PC-9 (cell line): ENCODE data around the gene RPA3. TPM values are rescaled to one million over a fixed set of nuclear protein-coding genes. Genes with fewer than 3 reads are reported as not detected.

Experiments
- BruUV-seq: library from RNA; stranded (reverse); fragments of 400-500 nt; replicated peaks from 2 replicates; lab custom pipeline; 2021; lab: Mats Ljungman, UMichigan
- CTCF ChIA-PET: fragments of 300-600 bp; sonication (Branson Sonifier 250); formaldehyde crosslinking; loops from one replicate; lab custom pipeline; 2022; ENCODE audit warnings: antibody characterized with exemption; lab: Charles Lee
- POLR2A ChIA-PET: fragments of 300-600 bp; sonication (Branson Sonifier 250); formaldehyde crosslinking; loops from one replicate; lab custom pipeline; 2022; ENCODE audit warnings: antibody characterized with exemption; ENCODE audit not compliant: unreplicated experiment; lab: Charles Lee
- DNase-seq, 2 experiments: peaks; one replicate each; pipeline versions ENCODE4 v3.0.0 to v3.0.0-alpha.2; 2015 to 2022; ENCODE audit warnings: mixed read lengths in 1 of 2
- H2AFZ ChIP-seq: fragments of 200-600 bp; sonication (generic); 2 replicates; pipeline ENCODE4 v1.8.1; 2017; ENCODE audit warnings: antibody characterized with exemption
- H3F3A ChIP-seq: fragments of 200-600 bp; sonication (generic); 2 replicates; pipeline ENCODE4 v1.8.1; 2017; ENCODE audit warnings: antibody characterized with exemption, mild to moderate bottlenecking, low read depth; ENCODE audit not compliant: insufficient read depth
- H3K27ac ChIP-seq: fragments of 200-600 bp; sonication (generic); 2 replicates; pipeline ENCODE4 v1.6.1; 2016; ENCODE audit warnings: mixed run types
- H3K27me3 ChIP-seq: fragments of 200-600 bp; sonication (generic); 2 replicates; pipeline ENCODE4 v1.6.1; 2016; ENCODE audit warnings: low read depth, mixed run types; ENCODE audit not compliant: insufficient read depth
- H3K36me3 ChIP-seq: fragments of 200-600 bp; sonication (generic); 2 replicates; pipeline ENCODE4 v1.6.1; 2016; ENCODE audit warnings: low read depth, mixed run types
- H3K4me1 ChIP-seq: fragments of 200-600 bp; sonication (generic); replicated peaks from 2 replicates; pipeline ENCODE4 v1.6.1; 2016; ENCODE audit warnings: mixed run types; ENCODE audit not compliant: insufficient read depth
- H3K4me2 ChIP-seq: fragments of 200-600 bp; sonication (generic); 2 replicates; pipeline ENCODE4 v1.6.1; 2017; ENCODE audit warnings: mixed run types
- H3K4me3 ChIP-seq: fragments of 200-600 bp; sonication (generic); 2 replicates; pipeline ENCODE4 v1.6.1; 2016; ENCODE audit warnings: mixed run types
- H3K79me2 ChIP-seq: fragments of 200-600 bp; sonication (generic); 2 replicates; pipeline ENCODE4 v1.6.1; 2017; ENCODE audit warnings: low read depth, mixed run types
- H3K9me2 ChIP-seq: fragments of 200-600 bp; sonication (generic); 2 replicates; pipeline ENCODE4 v1.8.1; 2017; ENCODE audit warnings: mild to moderate bottlenecking; ENCODE audit not compliant: insufficient read depth
- H3K9me3 ChIP-seq: fragments of 200-600 bp; sonication (generic); 2 replicates; pipeline ENCODE4 v1.8.1; 2016; ENCODE audit warnings: low read depth; ENCODE audit not compliant: insufficient read depth
- H4K20me1 ChIP-seq: fragments of 200-600 bp; sonication (generic); 2 replicates; pipeline ENCODE4 v1.8.1; 2017; ENCODE audit not compliant: insufficient read depth
- CTCF ChIP-seq: fragments of 200-600 bp; sonication (generic); conservative IDR thresholded peaks from 2 replicates; pipeline ENCODE4 v1.6.1; 2017; ENCODE audit warnings: mixed run types, antibody characterized with exemption, mild to moderate bottlenecking, moderate library complexity
- EZH2 ChIP-seq: fragments of 200-600 bp; sonication (generic); IDR thresholded peaks from 2 replicates; pipeline ENCODE4 v1.8.0; 2017; ENCODE audit warnings: antibody characterized with exemption, low read depth
- intact Hi-C: fragments of 100-400 bp; cut with micrococcal nuclease; formaldehyde crosslinking; loops from one replicate; pipeline ENCODE4 v1.10.0; 2022; ENCODE audit not compliant: unreplicated experiment
- total RNA-seq: library from RNA; stranded (reverse); gene quantifications from 2 replicates; pipeline ENCODE4 v1.2.3, GENCODE V29; 2021

RPA3 gene
- total RNA-seq, 1 experiment from 2014 or later, result 166 TPM

DNA sequence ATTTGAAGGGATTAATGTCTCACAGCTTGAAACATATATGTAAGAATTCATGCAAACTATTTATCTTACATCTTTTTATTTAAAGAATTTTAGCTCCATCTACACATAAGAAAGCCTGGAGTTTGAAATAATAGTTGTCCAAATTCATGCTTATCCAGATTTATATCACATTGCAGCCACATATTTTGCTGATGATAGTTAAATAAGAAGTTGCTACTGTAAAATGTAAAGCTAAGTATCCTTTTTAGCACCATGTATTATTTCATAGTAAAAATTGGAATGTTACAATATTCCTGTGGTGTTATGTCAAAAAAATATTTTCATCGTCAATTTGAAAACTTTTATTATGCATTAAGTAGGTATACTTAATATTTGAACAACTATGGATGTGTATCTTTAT is 105.2 kb downstream of the RPA3 start:
- H3K79me2 ChIP-seq, result no peaks in the 10 kb centered on the region
- DNase-seq, result no peak
- no peaks in the 10 kb centered on the region for H3K9me2 ChIP-seq
- ChIA-PET POLR2A (no interaction called here), CTCF (no interaction called here)
- no peaks in the 10 kb centered on the region for H3K4me1 ChIP-seq
- TF ChIP-seq EZH2, result no peak
- TF ChIP-seq CTCF, result no peak
- BruUV-seq, result no TSS peak
- H3K36me3 ChIP-seq, result 0 out of 2 replicates have a peak, but pooled peaks cover 10% of the 10 kb centered on the region
- no peaks in the 10 kb centered on the region for H3K9me3 ChIP-seq
- no peak overlapping the region for H3K4me3 ChIP-seq
- intact Hi-C loops, result no loop called here
- H4K20me1 ChIP-seq, result no peaks in the 10 kb centered on the region
- 0 out of 2 replicates have a peak, but pooled peaks cover 3% of the 10 kb centered on the region for H3F3A ChIP-seq
- H3K27ac ChIP-seq, result no peak overlapping the region
- H3K4me2 ChIP-seq, result no peak overlapping the region
- H2AFZ ChIP-seq, result no peak overlapping the region
- H3K27me3 ChIP-seq, result no peaks in the 10 kb centered on the region

DNA sequence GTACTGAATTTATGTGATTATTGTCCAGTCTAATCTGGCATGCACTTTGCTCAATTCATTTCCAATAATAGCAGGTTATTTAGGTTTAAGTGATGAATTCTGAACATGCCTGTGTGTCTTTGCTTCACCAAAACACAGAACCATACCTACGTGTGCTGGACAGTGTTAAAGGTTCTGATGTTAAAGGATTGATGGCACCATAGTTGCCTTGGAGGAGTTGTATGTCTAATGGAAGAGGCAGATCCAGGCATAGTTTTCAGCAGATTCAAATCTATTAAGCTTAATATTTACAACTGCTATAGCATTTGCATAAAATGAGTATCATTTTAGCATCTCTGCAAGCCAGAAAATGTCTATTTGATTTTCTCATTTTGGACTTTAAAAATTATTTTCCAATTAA is 105.9 kb downstream of the RPA3 start:
- no peak overlapping the region for H2AFZ ChIP-seq
- H3K27me3 ChIP-seq, result no peaks in the 10 kb centered on the region
- H3K79me2 ChIP-seq, result no peaks in the 10 kb centered on the region
- no peaks in the 10 kb centered on the region for H3K4me1 ChIP-seq
- POLR2A ChIA-PET, result no interaction called here
- TF ChIP-seq CTCF (no peak), EZH2 (no peak)
- 0 out of 2 replicates have a peak, but pooled peaks cover 3% of the 10 kb centered on the region for H3F3A ChIP-seq
- no peak overlapping the region for H3K4me2 ChIP-seq
- intact Hi-C loops, result no loop called here
- H3K36me3 ChIP-seq, result peaks cover 14% of the 10 kb centered on the region; the same call in 1 of the 2 replicates
- H4K20me1 ChIP-seq, result no peaks in the 10 kb centered on the region
- no peak overlapping the region for H3K27ac ChIP-seq
- H3K9me2 ChIP-seq, result no peaks in the 10 kb centered on the region
- H3K9me3 ChIP-seq, result no peaks in the 10 kb centered on the region
- CTCF ChIA-PET, result no interaction called here
- no peak overlapping the region for H3K4me3 ChIP-seq
- DNase-seq, result no peak
- BruUV-seq, result no TSS peak

- DNase-seq, result no peak
- intact Hi-C loops, result no loop called here
- H3K27ac ChIP-seq, result no peak overlapping the region
- no peaks in the 10 kb centered on the region for H3K9me2 ChIP-seq
- no peaks in the 10 kb centered on the region for H3K4me1 ChIP-seq
- H3K4me2 ChIP-seq, result no peak overlapping the region
- H3K4me3 ChIP-seq, result no peak overlapping the region
- H3F3A ChIP-seq, result 0 out of 2 replicates have a peak, but pooled peaks cover 8% of the 10 kb centered on the region
- no peaks in the 10 kb centered on the region for H3K27me3 ChIP-seq
- H4K20me1 ChIP-seq, result no peaks in the 10 kb centered on the region
- no TSS peak for BruUV-seq
- ChIA-PET CTCF (no interaction called here), POLR2A (no interaction called here)
- TF ChIP-seq EZH2, result no peak
- H3K36me3 ChIP-seq, result peaks cover 30% of the 10 kb centered on the region; the same call in 1 of the 2 replicates
- no peaks in the 10 kb centered on the region for H3K79me2 ChIP-seq
- no peak overlapping the region for H2AFZ ChIP-seq
- no peaks in the 10 kb centered on the region for H3K9me3 ChIP-seq
Measured at GRCh38 chr7:7609330-7609729, 109.1 kb downstream of the RPA3 start.

GRCh38 chr7:7607010-7607409 is 111.4 kb downstream of the RPA3 start:
- Histone ChIP-seq H4K20me1 (no peaks in the 10 kb centered on the region), H3K27me3 (no peaks in the 10 kb centered on the region), H3K9me2 (no peaks in the 10 kb centered on the region), H3K4me3 (no peak overlapping the region), H3K27ac (no peak overlapping the region), H3K36me3 (peaks cover 30% of the 10 kb centered on the region; the same call in 1 of the 2 replicates), H3K4me2 (no peak overlapping the region), H3F3A (0 out of 2 replicates have a peak, but pooled peaks cover 4% of the 10 kb centered on the region), H3K79me2 (no peaks in the 10 kb centered on the region), H3K9me3 (no peaks in the 10 kb centered on the region), H3K4me1 (no peaks in the 10 kb centered on the region), H2AFZ (no peak overlapping the region)
- intact Hi-C loops, result no loop called here
- TF ChIP-seq CTCF (no peak), EZH2 (no peak)
- CTCF ChIA-PET, result no interaction called here
- POLR2A ChIA-PET, result no interaction called here
- BruUV-seq, result no TSS peak
- DNase-seq, result no peak
